ENCODE data around the gene RPL38.
A peak's percentile ranks its signal among the peaks of the same experiment; 100 is the strongest.

The RPL38 gene

DNA sequence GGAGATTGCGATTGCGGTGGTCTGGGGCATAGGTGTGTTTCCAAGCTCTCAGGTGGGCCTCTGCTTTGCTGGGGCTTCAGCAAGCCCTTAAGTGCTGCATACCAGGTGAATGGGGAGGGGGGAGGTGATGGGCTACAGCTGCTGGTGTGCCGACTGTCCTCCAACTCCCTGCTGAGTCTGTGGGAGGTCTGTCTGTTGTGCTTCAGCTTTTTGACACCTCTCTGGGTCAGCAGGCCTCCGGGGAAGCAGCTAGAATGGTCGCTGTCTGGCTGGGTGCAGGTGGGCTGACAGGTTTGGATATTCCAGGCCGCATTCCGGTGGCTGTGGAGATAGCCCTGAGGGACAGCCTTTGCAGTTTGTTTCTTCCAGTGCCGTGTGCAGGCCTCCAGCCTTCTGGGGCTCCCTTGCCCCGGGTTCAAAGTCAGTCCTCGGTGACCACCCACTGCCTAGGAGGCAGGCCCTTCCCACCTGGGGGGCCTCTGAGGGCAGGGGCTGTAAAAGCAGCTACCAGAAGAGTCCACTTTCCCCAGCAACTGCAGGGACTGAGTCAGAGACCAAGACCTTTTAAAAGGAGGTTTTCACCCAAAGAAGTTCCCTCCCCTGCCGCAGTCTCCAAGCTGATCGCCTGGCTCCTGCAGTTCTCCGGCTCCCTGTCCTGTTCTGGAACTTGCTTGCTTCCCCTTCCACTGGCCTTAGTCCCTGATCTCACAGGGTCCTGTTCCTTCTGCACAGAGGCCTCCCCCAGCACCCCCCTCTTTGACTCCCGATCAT, 7.8 kb downstream of the RPL38 start:
- DNase-seq: peak; percentile 28

DNA sequence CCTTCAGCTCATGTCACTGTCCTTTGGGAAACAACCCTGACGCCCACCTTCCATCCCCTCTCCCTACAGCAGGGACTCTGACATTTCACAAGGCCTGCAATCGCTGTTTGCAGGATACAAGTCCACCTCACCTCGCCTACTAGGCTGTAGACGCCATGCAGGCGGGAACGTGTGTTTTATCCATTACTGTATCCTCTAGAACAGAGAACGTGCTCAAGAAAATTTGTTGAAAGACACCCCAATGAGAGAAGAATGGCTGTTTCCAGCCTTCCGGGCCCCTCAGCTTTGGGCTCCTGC, 8.4 kb downstream of the RPL38 start:
- DNase-seq: no peak

DNA sequence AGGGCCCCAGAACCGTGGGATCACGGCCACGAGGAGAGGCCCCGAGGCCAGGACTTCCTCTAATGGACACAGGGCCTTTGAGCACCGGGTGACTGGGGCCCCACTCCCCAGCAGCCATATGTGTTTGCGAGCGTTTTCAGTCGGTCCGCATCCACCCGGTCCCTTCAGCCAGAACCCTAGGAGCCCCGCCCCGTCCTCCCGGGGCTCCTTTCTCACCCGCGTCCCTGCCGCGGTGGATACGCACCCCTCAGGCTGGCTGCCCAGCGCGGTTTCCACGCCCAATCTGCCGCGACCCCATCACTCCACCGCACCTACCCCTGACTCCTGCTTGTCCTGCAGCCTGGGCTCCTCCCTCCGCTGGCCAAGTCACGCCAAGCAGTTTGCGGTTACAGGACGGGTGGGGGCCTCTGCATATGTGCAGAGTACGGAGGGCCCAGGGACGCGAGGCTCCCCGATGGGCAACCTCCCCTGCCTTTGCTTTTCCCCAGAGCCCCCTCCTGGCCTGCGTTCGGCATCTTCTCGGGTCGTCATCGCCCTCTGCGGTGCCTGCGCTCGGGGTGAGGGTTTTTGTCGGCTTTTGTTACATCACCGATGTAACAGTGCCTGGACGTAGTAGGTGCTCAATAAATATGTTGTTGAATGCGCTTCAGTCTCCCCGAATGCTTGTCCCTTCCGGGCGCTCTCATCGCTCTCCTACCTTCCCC, 8.9 kb downstream of the RPL38 start:
- no peak for DNase-seq

DNA sequence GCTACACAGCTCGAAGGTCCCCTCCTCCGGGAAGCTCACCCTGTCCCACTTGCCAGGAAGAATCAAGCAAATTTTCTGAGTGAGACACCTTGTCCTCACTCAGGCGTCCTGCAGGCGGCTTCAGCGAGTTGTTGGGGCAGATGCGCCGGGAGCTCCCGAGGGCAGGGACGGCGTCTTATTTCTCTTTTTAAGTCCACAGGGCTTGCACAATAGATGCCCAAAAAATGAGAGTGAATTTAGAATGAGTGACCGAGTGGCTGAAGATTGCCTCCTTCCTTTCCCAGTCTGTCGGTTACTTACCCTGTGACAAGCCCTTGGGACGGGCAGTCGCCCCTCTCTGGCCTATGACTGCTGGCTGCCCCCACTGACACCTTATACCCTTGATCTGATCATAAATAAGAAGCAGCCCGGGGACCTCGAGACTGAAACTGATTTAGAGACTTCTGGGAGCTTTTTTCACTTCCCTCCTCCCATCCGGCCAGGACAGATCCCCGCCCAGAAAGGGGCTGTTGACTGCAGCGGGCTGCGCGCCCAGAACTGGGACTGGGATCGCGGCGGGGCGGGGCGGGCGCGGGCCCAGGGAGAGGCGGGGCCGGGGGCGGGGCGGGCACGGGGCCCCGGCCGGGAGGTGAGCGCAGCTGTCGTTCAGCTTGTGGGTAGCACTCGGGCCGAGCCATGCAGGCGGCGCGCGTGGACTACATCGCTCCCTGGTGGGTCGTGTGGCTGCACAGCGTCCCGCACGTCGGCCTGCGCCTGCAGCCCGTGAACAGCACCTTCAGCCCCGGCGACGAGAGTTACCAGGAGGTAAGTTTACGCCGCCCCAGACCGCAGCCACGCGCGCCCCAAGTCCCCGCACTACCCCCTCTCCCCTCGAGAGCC, 9.7 kb downstream of the RPL38 start, which contains the start of gene TTYH2:
Gene TTYH2 (plus strand): TSS at position 659 of the 879 bp plus-strand sequence. CDS start 17 bp downstream, at position 676.
- peak; percentile 89 for DNase-seq

DNA sequence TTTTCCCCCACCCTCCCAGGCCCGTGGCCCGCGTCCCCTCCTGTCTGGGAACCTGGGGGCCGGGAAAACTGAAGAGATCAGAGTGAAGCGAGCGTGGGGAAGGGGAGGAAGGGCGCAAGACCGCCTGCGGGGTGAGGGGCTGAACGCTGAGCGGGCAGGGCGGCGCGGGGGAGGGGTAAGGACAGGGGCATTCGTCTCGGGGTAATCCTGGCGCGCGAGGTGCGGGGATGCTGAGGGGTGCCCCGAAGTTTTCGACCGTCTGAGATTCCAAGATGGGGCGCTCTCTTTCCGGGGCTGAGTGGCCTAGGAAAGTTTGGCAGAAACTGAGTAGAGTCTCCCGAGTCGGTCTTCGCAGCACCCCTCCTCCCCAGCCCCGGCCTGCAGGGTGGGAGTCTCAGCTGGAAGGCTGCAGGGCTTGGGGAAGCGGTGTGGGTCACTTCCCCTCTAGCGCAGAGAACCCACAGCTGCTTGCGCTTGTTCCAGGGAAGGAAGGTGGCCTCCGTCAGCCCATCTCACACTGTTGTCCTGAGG, 10.4 kb downstream of the RPL38 start:
- DNase-seq: no peak

DNA sequence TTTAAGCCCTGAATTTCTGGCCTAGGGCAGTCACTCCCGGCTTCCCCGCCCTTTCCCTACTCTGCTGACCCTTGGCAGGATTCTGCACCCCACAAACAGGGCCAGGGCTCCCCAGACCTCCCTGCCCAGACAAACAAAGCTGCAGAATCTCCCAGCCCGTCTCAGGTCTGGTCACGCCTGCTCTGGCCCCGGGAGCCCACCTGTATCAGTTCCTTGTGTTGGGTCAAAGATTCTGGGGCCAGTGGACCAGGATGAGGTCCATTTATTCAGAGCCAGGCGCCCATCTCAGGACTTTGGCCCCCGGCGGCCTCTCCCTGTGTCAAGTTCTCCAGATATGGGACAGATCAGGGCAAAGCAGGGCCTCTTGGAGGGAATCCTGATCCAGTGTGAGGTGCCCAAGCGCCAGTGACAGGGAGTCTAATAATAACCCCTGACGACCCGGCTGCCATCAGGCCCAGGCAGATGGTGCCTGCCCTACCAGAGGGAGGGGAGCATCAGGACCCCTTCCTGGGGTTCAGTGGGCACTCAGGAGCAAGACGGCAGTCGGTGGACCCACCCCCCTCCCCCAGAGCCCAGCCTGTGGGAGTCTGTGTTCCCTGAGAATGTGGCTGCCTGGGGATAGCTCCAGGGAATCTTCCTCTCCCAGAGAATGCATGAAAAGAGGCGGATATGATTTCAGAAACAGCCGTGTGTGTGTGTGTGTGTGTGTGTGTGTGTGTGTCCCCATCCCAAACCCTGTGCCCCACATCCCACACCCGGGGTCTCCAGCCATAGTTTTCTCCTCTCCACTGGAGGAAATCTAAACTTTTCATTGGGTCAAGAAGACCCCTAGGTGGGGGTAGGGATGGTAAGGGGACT, 11.2 kb downstream of the RPL38 start:
- no peak for DNase-seq

DNA sequence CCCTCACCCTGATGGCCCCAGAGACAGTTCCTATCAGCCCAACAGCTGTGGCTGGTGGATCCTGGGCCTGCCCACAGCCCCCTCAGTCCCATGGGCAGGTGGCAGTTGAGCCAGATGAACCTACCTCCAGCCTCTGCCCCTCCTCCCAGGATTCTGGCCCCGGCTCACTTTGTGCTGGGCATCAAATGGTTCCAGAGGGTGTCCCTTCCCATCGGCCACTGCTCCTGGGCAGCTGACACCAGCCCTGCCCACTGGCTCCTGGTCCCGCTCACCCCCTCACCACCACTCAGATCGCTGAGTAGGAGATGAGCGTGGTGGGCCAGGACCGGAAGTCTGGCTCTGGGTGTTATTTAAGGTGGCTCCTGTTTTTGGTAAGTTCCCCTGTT, 11.9 kb downstream of the RPL38 start:
- no peak for DNase-seq

DNA sequence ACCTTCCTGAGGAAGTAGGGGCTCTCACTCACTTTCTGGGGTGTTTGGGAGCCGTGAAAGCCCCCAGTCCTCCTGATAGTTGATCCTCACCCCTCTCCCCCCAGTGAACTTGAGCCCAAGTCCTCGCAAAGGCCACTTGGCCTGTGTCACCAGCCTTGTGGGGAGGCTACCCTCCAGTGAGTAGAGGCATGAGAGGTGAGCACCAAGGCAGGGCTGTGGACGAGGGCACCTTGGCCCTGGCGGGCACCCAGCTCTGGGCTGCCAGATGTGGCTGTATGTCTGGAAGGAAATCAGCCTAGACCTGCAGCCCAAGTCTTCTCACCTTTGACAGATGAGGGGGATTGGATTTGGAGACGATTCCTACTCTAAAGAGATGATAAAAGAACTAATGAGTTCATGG, 13.0 kb downstream of the RPL38 start:
- DNase-seq: no peak

DNA sequence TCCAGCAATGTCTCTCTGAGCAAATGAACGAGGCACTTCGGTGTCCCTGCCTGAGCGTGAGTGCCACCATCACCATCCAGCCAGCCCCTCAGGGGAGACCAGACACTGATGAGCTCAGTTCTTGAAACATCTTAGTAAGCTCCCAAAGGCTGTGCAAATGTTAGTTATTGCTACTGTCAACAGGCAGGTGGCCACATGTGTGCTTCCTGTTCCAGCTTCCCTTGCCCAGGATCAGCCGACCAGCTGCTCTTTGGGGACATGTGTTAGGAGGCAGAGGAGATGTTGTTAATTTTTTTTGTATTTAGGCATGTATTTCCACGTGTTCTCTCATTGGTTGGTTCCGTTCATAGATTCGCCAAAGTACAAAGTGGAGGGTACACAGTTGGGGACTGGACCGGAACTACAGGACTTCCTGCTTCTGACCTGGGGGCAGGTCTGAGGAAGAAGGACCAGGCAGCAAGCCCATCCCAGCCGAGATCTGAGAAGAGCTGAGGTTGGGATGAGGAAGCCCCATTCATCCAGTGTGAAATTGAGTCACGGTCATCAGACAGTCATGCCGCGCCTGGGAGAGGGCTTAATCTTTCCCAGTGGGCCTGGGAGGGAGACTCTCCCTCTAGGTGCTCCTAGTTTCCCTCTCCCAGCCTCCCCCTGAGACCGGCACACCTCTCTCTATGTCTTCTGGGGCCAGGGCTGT, 13.7 kb downstream of the RPL38 start:
- no peak for DNase-seq

DNA sequence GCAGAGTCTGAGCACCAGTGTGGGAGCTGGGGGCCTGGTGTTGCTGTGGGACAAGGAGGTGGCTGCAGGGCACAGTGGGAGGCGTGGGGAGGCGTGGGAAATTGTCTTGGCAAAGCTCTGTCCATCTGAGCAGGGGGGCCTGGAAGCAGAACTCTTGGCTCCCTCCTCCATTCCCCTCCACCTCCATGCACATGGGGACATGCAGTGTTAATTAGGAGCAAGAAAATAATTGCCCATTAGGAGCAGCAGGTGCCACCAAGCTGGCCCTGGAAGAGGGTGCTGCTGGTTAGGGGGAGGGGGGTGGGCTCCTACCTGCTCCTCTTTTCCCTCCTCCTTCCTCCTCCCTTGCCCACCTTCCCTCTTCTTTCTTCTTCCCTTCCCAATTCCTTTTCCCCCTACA, 14.4 kb downstream of the RPL38 start:
- DNase-seq: no peak

DNA sequence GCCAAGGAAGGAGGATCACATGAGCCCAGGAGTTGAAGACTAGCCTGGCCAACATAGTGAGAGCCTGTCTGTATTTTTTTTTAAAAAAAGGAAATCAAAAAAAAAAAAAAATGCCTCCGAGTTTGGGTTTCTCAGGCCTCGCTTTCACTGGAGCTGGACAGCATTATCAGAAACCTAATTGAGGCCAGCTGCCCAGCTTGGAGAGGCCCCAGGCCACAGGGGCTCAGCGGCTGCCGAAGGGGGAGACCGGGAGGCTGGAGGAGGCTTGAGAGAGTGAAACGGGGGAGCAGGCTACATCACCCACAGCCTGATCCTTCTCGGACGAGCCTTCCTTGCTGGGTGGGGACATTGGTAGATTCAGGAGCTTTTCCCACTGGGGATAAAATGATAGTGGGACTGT, 15.0 kb downstream of the RPL38 start:
- DNase-seq: no peak

DNA sequence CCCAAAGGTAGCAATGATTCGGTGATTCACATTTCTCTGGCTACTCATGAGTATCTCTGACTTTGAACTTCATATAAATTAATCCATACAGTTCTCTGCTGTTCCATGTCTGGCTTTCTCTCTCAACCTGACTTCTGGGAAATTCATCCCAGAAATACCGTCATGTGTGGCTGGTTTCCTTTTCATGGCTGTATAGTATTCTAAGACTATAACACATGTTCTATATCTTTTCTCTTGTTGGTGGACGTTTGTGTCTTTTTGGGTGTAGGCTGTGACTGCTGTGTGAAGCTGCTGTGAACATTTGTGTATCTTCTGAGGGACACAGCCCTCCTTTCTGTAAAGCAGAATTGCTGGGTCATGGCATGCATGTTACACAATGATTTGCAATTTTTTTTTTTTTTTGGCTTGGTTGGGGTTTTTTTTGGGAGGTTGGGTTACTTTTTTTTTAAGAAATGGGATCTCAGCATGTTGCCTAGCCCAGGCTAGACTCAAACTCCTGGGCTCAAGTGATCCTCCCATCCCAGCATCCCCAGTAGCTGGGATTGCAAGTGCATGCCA, 16.2 kb downstream of the RPL38 start:
- no peak for DNase-seq

DNA sequence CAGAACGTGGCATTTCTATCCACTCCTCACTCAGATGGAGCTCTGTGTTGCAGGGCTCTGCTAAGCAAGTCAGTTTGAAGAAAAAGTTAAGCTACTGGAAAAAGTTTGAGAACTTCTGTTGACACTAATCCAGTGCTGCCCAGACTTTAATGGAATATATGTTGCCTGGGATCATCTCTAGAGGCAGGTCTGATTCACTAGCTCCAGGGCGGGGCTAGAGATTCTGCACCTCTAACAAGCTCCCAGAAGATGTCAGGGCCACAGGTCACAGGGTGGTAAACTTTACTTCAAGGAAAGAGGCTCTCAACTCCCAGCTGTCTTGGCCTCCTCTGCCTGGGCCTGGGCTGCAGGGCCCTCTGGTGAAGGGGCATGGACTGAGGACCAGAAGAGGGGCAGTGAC, 16.7 kb downstream of the RPL38 start:
- DNase-seq: no peak

DNA sequence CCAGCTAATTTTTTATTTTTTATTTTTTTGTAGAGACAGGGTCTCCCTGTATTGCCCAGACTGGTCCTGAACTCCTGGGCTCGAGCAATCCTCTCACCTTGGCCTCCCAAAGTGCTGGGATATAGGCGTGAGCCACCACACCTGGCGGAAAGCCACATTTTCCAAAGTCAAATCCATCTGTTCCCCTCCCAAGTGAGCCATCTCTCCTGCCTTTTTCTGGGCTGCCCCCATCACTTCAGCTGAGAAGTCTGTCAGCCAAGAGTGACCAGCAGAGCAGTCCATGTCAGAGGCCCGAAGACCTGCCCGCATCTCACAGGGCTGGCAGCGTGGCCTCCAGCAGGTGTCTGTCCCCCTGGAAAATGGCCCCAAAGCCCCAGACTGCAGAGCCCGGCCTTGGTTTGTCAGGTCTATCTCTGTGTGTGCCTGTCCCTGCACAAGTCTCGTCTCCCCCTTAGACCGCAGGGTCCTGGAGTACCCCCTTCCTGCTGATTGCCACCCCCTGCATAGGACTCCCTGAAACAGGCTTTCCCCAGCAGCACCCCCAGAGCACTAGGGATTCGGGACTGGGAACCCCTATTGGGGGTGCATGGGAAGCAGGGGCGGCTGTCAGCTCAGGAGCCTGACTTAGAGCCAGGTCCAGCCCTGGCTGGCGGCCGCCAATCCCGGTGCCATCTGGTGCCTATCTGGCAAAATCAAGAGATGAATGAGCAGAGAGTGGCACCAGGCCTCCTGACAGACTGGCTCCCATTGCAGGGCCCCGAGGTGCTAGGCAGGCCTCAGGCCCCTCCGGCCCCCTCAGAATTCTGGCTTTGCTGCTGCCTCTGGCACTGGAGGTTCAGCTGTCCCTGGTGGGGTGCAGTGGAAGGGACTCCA, 17.7 kb downstream of the RPL38 start:
- no peak for DNase-seq

DNA sequence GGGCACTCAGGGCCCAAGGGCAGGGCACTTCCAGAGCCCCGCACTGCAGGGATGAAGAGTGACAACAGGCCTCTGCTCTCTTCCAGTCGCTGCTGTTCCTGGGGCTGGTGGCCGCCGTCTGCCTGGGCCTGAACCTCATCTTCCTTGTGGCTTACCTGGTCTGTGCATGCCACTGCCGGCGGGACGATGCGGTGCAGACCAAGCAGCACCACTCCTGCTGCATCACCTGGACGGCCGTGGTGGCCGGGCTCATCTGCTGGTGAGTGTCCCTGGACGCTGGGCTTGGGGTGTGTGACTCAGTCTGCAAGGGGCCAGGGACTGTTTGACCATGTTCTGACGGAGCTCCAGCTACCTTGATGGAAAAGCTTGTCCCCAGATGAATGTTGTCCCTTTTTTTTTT, 18.9 kb downstream of the RPL38 start:
- DNase-seq: no peak

DNA sequence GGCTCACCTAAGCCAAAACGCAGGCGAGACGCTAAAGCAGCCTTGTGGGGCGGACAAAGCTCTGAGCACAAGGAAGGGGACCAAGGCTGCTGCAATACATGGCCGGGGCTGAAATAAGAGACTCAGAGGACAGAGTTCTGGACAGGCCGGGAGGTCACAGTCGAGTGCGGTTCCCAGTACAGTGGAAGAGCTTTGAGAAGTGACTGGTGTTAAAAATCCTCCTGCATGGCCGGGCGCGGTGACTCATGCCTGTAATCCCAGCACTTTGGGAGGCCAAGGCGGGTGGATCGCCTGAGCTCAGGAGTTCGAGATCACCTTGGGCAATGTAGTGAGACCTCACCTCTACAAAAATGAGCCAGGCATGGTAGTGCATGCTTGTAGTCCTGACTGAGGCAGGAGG, 20.4 kb downstream of the RPL38 start:
- no peak for DNase-seq

DNA sequence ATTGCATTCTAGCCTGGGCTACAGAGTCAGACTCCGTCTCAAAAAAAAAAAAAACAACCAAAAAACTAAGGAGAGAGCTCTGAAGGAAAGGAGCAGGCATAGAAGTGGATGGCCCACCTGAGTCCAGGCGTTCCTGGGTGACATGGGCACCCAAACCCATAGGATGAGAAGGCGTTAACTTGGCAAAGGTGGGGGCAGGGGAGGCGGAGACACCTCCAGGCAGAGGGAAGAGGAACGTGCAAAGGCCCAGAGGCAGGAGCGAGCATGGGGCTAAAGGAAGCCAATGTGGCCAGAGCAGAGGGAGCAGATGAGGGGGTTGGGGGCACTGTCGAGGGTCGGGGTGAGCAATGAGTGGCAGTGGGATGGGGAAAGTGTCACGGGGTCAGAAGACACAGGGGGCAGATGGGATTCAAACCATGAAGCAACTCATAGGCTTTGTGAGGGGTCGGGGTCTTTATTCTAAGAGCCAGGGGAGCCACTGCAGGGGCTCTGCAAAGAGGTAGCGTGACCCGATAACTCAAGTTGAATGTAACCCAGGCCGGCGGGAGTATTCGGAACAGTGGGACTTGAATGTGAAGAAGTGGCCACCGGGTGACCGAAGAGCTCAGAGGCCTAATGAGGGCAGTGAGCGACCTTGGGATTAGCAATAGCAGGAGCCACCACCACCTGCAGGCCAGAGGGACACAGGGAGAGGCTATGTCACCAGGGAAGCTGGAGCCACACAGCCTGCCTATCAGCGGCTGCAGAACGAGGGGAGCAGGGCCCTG, 21.7 kb downstream of the RPL38 start:
- DNase-seq: no peak

DNA sequence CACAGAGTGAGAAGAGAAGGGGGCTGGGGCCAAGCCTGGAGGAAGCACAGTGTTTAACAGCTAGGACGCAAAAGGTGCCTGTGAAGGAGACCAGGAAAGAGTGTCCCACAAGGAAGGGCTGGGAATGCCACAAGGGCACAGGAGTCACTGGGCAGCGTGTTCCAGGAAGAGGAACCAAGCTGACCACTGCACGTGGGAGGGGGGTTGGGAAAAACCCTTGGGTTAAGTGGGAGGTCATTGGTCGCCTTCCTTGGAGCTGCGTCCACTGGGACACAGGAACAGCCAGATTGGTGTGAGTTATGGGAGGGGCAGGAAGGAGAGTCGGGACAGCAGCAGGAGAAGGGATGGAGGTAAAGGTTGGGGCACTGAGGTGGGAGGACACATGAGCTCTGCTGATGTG, 22.8 kb downstream of the RPL38 start:
- no peak for DNase-seq

DNA sequence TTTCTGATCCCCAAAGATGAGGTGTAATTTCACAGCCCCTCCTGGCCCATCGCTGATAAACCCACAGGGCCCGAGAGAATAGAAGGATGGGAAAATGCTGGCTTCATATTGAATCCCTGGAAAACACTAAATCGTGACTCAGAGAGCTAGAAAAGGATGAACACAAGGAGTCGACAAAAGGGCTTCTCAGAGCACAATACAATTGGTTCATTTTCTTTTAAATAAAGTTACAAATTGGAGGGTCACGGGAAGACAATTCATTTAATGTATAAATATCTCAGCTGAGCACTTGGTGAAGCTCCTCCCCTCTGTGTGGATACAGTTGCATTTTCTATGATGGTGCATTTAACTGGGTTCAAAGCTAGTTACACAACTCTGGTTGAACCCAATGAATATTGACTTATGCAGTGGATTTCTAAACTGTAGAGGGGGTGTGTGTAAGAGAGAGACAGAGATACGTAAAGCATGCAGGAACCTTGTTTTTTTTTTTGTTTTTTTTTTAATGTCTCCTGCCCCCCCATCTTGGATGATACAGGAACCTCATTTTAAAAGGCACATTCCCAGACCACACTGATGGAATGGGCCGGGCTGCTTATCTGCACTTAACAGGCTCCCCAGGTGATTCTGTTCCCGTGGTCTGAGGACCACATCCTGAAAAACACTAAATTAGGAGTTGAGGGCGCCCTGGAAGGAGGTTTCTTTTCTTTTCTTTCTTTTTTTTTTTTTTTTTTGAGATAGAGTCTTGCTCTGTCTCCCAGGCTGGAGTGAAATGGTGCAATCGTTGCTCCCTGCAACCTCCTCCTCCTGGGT, 24.0 kb downstream of the RPL38 start:
- no peak for DNase-seq
